OCI-LY1 (cell line): Measurements from ENCODE around the gene INTS14.

Source experiments
- CTCF ChIP-seq: fragments of 200-600 bp; sonication (generic), shearing (Covaris generic); IDR thresholded peaks from 2 replicates; pipeline ENCODE4 v1.5.1; 2017; ENCODE audit warnings: mild to moderate bottlenecking, antibody characterized with exemption, low read length, moderate library complexity, mixed read lengths
- EZH2 ChIP-seq: fragments of 200-600 bp; sonication (generic), shearing (Covaris generic); IDR thresholded peaks from 2 replicates; pipeline ENCODE4 v1.8.0; 2017; ENCODE audit warnings: borderline replicate concordance, mixed run types, mild to moderate bottlenecking, antibody characterized with exemption, low read length, moderate library complexity, mixed read lengths

- TF ChIP-seq CTCF (no peak), EZH2 (no peak)
Measured at GRCh38 chr15:65559941-65560340, 51.0 kb downstream of the INTS14 start.
